Fibroblast of the conjunctiva (primary cell): ENCODE measurements around the gene RPEL1.
"Not testable (repeated sequence)": the region's sequence is repeated elsewhere in the genome, so short reads cannot be mapped to it uniquely, and the experiment has no call there.

Experiments
- DNase-seq: peaks from one replicate; pipeline ENCODE4 v3.0.0-alpha.2; 2010; ENCODE audit warnings: low read depth

RPEL1 gene

GRCh38 chr10:103245587-103245986, at the start of gene RPEL1:
Gene RPEL1, plus strand, starts transcription at chr10:103245887. Its CDS starts 110 bp downstream, at chr10:103245997.
- DNase-seq = not testable (repeated sequence)

GRCh38 chr10:103196516-103196915, 49.2 kb upstream of the RPEL1 start:
- DNase-seq = no peak

GRCh38 chr10:103197174-103197573, 48.5 kb upstream of the RPEL1 start:
- DNase-seq = no peak

- DNase-seq = no peak
Measured at GRCh38 chr10:103197903-103198302, 47.8 kb upstream of the RPEL1 start.

- no peak for DNase-seq
Measured at GRCh38 chr10:103198648-103199047, 47.0 kb upstream of the RPEL1 start.

GRCh38 chr10:103199488-103199887, 46.2 kb upstream of the RPEL1 start:
- no peak for DNase-seq

- DNase-seq = no peak
Measured at GRCh38 chr10:103202319-103202718, 43.4 kb upstream of the RPEL1 start.

GRCh38 chr10:103203466-103203865, 42.2 kb upstream of the RPEL1 start:
- no peak for DNase-seq

- DNase-seq = no peak
Measured at GRCh38 chr10:103204353-103205255, 41.1 kb upstream of the RPEL1 start.

GRCh38 chr10:103205401-103205800, 40.3 kb upstream of the RPEL1 start:
- DNase-seq = not testable (repeated sequence)

GRCh38 chr10:103206715-103207114, 39.0 kb upstream of the RPEL1 start:
- not testable (repeated sequence) for DNase-seq

GRCh38 chr10:103207141-103207540, 38.5 kb upstream of the RPEL1 start:
- no peak for DNase-seq

- not testable (repeated sequence) for DNase-seq
Measured at GRCh38 chr10:103207643-103208042, 38.0 kb upstream of the RPEL1 start.

GRCh38 chr10:103210262-103210661, 35.4 kb upstream of the RPEL1 start:
- not testable (repeated sequence) for DNase-seq

GRCh38 chr10:103215601-103216000, 30.1 kb upstream of the RPEL1 start:
- DNase-seq = no peak

GRCh38 chr10:103216362-103216761, 29.3 kb upstream of the RPEL1 start:
- DNase-seq = not testable (repeated sequence)

- no peak for DNase-seq
Measured at GRCh38 chr10:103224133-103224532, 21.6 kb upstream of the RPEL1 start.

- DNase-seq = not testable (repeated sequence)
Measured at GRCh38 chr10:103224721-103225120, 21.0 kb upstream of the RPEL1 start.

GRCh38 chr10:103225939-103226338, 19.7 kb upstream of the RPEL1 start:
- no peak for DNase-seq

GRCh38 chr10:103227416-103227815, 18.3 kb upstream of the RPEL1 start:
- DNase-seq = no peak

- DNase-seq = peak; percentile 79
Measured at GRCh38 chr10:103231047-103231551, 14.6 kb upstream of the RPEL1 start.

GRCh38 chr10:103232131-103232673, 13.5 kb upstream of the RPEL1 start:
- DNase-seq = no peak
